Measurements from ENCODE around the gene EXOC3L4. TPM values are rescaled to one million over a fixed set of nuclear protein-coding genes. Genes with fewer than 3 reads are reported as not detected.

Gene EXOC3L4
- total RNA-seq, 1 experiment from 2014 or later: not detected

- Mint-ChIP-seq H3K4me3 (ENCODE audit: unreplicated experiment) (no peak overlapping the region), H3K36me3 (ENCODE audit: insufficient read depth, unreplicated experiment) (peaks cover 6% of the 10 kb centered on the region), H3K27me3 (ENCODE audit: insufficient read depth, unreplicated experiment) (peaks cover 19% of the 10 kb centered on the region), H3K9me3 (ENCODE audit: unreplicated experiment) (no peaks in the 10 kb centered on the region), H3K4me1 (ENCODE audit: insufficient read depth, unreplicated experiment) (peaks cover 32% of the 10 kb centered on the region), H3K27ac (ENCODE audit: low read depth, unreplicated experiment) (no peak overlapping the region)
- intact Hi-C loops (cut with micrococcal nuclease): loop anchor here (5.0 kb wide), 2 partner anchors 34 to 46 kb away; no protein-coding TSS in a partner anchor
- DNase-seq (ENCODE audit: unreplicated experiment): peak; percentile 77
- CTCF ChIA-PET: interaction anchor here (0.7 to 2.1 kb wide), 3 partner anchors 37 to 51 kb away, joined by 3 to 7 read pairs (median 3); no protein-coding TSS in a partner anchor
- BruUV-seq (replicated peaks): no TSS peak
- POLR2A ChIA-PET: no interaction called here
- TF ChIP-seq CTCF (IDR thresholded peaks at IDR 0.05; ENCODE audit: unreplicated experiment): peak; percentile 68
Observed at GRCh38 chr14:103141117-103141796, 46.7 kb downstream of the EXOC3L4 start.

GRCh38 chr14:103142026-103142425 is 47.5 kb downstream of the EXOC3L4 start:
- intact Hi-C loops (cut with micrococcal nuclease): loop anchor here (5.0 kb wide), 2 partner anchors 35 to 45 kb away; no protein-coding TSS in a partner anchor
- no peak for DNase-seq (ENCODE audit: unreplicated experiment)
- H3K27ac Mint-ChIP-seq (ENCODE audit: low read depth, unreplicated experiment): no peak overlapping the region
- POLR2A ChIA-PET: interaction anchor here (0.9 to 2.5 kb wide), 2 partner anchors 11 to 15 kb away, joined by 3 to 6 read pairs; no protein-coding TSS in a partner anchor
- no peak overlapping the region for H3K4me3 Mint-ChIP-seq (ENCODE audit: unreplicated experiment)
- peaks cover 19% of the 10 kb centered on the region for H3K27me3 Mint-ChIP-seq (ENCODE audit: insufficient read depth, unreplicated experiment)
- peaks cover 25% of the 10 kb centered on the region for H3K4me1 Mint-ChIP-seq (ENCODE audit: insufficient read depth, unreplicated experiment)
- H3K36me3 Mint-ChIP-seq (ENCODE audit: insufficient read depth, unreplicated experiment): peaks cover 2% of the 10 kb centered on the region
- H3K9me3 Mint-ChIP-seq (ENCODE audit: unreplicated experiment): no peaks in the 10 kb centered on the region
- no peak for TF ChIP-seq CTCF (IDR thresholded peaks at IDR 0.05; ENCODE audit: unreplicated experiment)
- CTCF ChIA-PET: interaction anchor here (0.7 to 2.1 kb wide), 4 partner anchors 37 to 150 kb away, joined by 3 to 8 read pairs (median 5); no protein-coding TSS in a partner anchor
- no TSS peak for BruUV-seq (replicated peaks)

GRCh38 chr14:103142721-103143302 is 48.3 kb downstream of the EXOC3L4 start:
- Mint-ChIP-seq H3K4me3 (ENCODE audit: unreplicated experiment) (no peak overlapping the region), H3K27me3 (ENCODE audit: insufficient read depth, unreplicated experiment) (peaks cover 19% of the 10 kb centered on the region), H3K36me3 (ENCODE audit: insufficient read depth, unreplicated experiment) (no peaks in the 10 kb centered on the region), H3K4me1 (ENCODE audit: insufficient read depth, unreplicated experiment) (peaks cover 23% of the 10 kb centered on the region), H3K27ac (ENCODE audit: low read depth, unreplicated experiment) (no peak overlapping the region), H3K9me3 (ENCODE audit: unreplicated experiment) (no peaks in the 10 kb centered on the region)
- DNase-seq (ENCODE audit: unreplicated experiment): no peak
- BruUV-seq (replicated peaks): no TSS peak
- ChIA-PET POLR2A (interaction anchor here (0.5 to 2.5 kb wide), 3 partner anchors 10 to 16 kb away, joined by 3 to 6 read pairs (median 3); no protein-coding TSS in a partner anchor), CTCF (interaction anchor here (1.2 to 2.1 kb wide), 3 partner anchors 38 to 149 kb away, joined by 3 to 8 read pairs (median 7); no protein-coding TSS in a partner anchor)
- no peak for TF ChIP-seq CTCF (IDR thresholded peaks at IDR 0.05; ENCODE audit: unreplicated experiment)
- intact Hi-C loops (cut with micrococcal nuclease): loop anchor here (5.0 kb wide), 2 partner anchors 36 to 44 kb away; no protein-coding TSS in a partner anchor

GRCh38 chr14:103143506-103143905 is 49.0 kb downstream of the EXOC3L4 start:
- Mint-ChIP-seq H3K4me1 (ENCODE audit: insufficient read depth, unreplicated experiment) (peaks cover 23% of the 10 kb centered on the region), H3K4me3 (ENCODE audit: unreplicated experiment) (no peak overlapping the region), H3K27ac (ENCODE audit: low read depth, unreplicated experiment) (no peak overlapping the region), H3K9me3 (ENCODE audit: unreplicated experiment) (no peaks in the 10 kb centered on the region), H3K27me3 (ENCODE audit: insufficient read depth, unreplicated experiment) (peaks cover 19% of the 10 kb centered on the region), H3K36me3 (ENCODE audit: insufficient read depth, unreplicated experiment) (no peaks in the 10 kb centered on the region)
- ChIA-PET POLR2A (interaction anchor here (2.5 kb wide), 1 partner anchor 12 kb away, joined by 6 read pairs; no protein-coding TSS in a partner anchor), CTCF (interaction anchor here (2.1 kb wide), 1 partner anchor 39 kb away, joined by 7 read pairs; no protein-coding TSS in a partner anchor)
- BruUV-seq (replicated peaks): no TSS peak
- intact Hi-C loops (cut with micrococcal nuclease): loop anchor here (5.0 kb wide), 2 partner anchors 36 to 44 kb away; no protein-coding TSS in a partner anchor
- no peak for DNase-seq (ENCODE audit: unreplicated experiment)
- TF ChIP-seq CTCF (IDR thresholded peaks at IDR 0.05; ENCODE audit: unreplicated experiment): no peak
